Measurements from ENCODE around the gene PTPN1. TPM values are rescaled to one million over a fixed set of nuclear protein-coding genes. Genes with fewer than 3 reads are reported as not detected.

Gene PTPN1
- polyA plus RNA-seq, 1 of the 3 experiments (the other 2 are of a cell fraction): 23.6 TPM

GRCh38 chr20:50593005-50593335 is 82.8 kb downstream of the PTPN1 start (continued):
- TF ChIP-seq, protein P1, sequence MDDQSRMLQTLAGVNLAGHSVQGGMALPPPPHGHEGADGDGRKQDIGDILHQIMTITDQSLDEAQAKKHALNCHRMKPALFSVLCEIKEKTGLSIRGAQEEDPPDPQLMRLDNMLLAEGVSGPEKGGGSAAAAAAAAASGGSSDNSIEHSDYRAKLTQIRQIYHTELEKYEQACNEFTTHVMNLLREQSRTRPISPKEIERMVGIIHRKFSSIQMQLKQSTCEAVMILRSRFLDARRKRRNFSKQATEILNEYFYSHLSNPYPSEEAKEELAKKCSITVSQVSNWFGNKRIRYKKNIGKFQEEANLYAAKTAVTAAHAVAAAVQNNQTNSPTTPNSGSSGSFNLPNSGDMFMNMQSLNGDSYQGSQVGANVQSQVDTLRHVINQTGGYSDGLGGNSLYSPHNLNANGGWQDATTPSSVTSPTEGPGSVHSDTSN (IDR thresholded peaks at IDR 0.05): no peak
- no peak for TF ChIP-seq EZH2phosphoT487 (IDR thresholded peaks at IDR 0.05; ENCODE audit: borderline replicate concordance, low read depth)

- Histone ChIP-seq H3K79me2 (ENCODE audit: insufficient read depth) (no peaks in the 10 kb centered on the region), H3K27me3 (ENCODE audit: insufficient read depth) (no peaks in the 10 kb centered on the region), H3K4me1 (ENCODE audit: control insufficient read depth in 1 of 2, insufficient read depth in 2 of 2, low read depth in 1 of 2, low read length in 1 of 2) (peaks cover 0 to 4% of the 10 kb centered on the region in 2 experiments; a peak in 1 of 4 replicates), H3K9me3 (no peaks in the 10 kb centered on the region), H3K9ac (no peak overlapping the region), H2AFZ (ENCODE audit: low read depth) (no peak overlapping the region), H3F3A (replicated peaks; ENCODE audit: insufficient read depth) (no peaks in the 10 kb centered on the region), H3K4me3 (ENCODE audit: low read depth in 2 of 2, low read length in 1 of 2) (no peak overlapping the region), H3K27ac (ENCODE audit: low read depth in 2 of 2, low read length in 1 of 2) (no peak overlapping the region), H4K20me1 (ENCODE audit: insufficient read depth) (no peaks in the 10 kb centered on the region), H3K36me3 (replicated peaks in 1 of 2; ENCODE audit: control insufficient read depth in 1 of 2, insufficient read depth in 2 of 2, low read length in 1 of 2) (peaks cover 0 to 3% of the 10 kb centered on the region in 2 experiments), H3K4me2 (no peak overlapping the region), H3K9me2 (no peaks in the 10 kb centered on the region)
- ChIA-PET POLR2A (no interaction called here), CTCF (interaction anchor here (0.8 to 1.5 kb wide), 3 partner anchors 8 to 69 kb away, joined by 3 to 5 read pairs (median 4); no protein-coding TSS in a partner anchor)
- TF ChIP-seq, protein P2, sequence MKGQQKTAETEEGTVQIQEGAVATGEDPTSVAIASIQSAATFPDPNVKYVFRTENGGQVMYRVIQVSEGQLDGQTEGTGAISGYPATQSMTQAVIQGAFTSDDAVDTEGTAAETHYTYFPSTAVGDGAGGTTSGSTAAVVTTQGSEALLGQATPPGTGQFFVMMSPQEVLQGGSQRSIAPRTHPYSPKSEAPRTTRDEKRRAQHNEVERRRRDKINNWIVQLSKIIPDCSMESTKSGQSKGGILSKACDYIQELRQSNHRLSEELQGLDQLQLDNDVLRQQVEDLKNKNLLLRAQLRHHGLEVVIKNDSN (IDR thresholded peaks at IDR 0.05; ENCODE audit: borderline replicate concordance, low read depth): no peak
- no peak for TF ChIP-seq TAF1 (IDR thresholded peaks at IDR 0.05; ENCODE audit: borderline replicate concordance, low read depth, low read length)
- no peak for TF ChIP-seq JUND (IDR thresholded peaks at IDR 0.05)
- TF ChIP-seq, protein P1 (IDR thresholded peaks at IDR 0.05): no peak
- no peak for TF ChIP-seq MAX (IDR thresholded peaks at IDR 0.05; ENCODE audit: low read depth)
- no peak for TF ChIP-seq ZBTB33 (IDR thresholded peaks at IDR 0.05; ENCODE audit: borderline replicate concordance, low read depth)
- no peak for TF ChIP-seq CHD2 (IDR thresholded peaks at IDR 0.05; ENCODE audit: low read length, partially characterized antibody)
- no peak for TF ChIP-seq POLR2AphosphoS5 (IDR thresholded peaks at IDR 0.05; ENCODE audit: low read depth, low read length)
- TF ChIP-seq, protein P3, sequence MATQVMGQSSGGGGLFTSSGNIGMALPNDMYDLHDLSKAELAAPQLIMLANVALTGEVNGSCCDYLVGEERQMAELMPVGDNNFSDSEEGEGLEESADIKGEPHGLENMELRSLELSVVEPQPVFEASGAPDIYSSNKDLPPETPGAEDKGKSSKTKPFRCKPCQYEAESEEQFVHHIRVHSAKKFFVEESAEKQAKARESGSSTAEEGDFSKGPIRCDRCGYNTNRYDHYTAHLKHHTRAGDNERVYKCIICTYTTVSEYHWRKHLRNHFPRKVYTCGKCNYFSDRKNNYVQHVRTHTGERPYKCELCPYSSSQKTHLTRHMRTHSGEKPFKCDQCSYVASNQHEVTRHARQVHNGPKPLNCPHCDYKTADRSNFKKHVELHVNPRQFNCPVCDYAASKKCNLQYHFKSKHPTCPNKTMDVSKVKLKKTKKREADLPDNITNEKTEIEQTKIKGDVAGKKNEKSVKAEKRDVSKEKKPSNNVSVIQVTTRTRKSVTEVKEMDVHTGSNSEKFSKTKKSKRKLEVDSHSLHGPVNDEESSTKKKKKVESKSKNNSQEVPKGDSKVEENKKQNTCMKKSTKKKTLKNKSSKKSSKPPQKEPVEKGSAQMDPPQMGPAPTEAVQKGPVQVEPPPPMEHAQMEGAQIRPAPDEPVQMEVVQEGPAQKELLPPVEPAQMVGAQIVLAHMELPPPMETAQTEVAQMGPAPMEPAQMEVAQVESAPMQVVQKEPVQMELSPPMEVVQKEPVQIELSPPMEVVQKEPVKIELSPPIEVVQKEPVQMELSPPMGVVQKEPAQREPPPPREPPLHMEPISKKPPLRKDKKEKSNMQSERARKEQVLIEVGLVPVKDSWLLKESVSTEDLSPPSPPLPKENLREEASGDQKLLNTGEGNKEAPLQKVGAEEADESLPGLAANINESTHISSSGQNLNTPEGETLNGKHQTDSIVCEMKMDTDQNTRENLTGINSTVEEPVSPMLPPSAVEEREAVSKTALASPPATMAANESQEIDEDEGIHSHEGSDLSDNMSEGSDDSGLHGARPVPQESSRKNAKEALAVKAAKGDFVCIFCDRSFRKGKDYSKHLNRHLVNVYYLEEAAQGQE (IDR thresholded peaks at IDR 0.05; ENCODE audit: low read depth, low read length): no peak
- TF ChIP-seq FOXJ3 (CRISPR knock-in tag; IDR thresholded peaks at IDR 0.05): no peak
- no peak for TF ChIP-seq EZH2phosphoT487 (IDR thresholded peaks at IDR 0.05; ENCODE audit: borderline replicate concordance, low read depth)
- no peak for TF ChIP-seq MXI1 (IDR thresholded peaks at IDR 0.05; ENCODE audit: low read depth, low read length)
- no peak for TF ChIP-seq GABPA (IDR thresholded peaks at IDR 0.05; ENCODE audit: low read depth)
- TF ChIP-seq TCF12 (IDR thresholded peaks at IDR 0.05): no peak
- DNase-seq: no peak
- 92% methylated on average over 11 of the region's 11 CpGs for WGBS (ENCODE audit: low lambda C conversion rate)
These were observed 84.0 kb downstream of the PTPN1 start for GRCh38 chr20:50594231-50594590.
